T47D (cell line): ENCODE measurements around the gene SBF1.
"Not testable (repeated sequence)": the region's sequence is repeated elsewhere in the genome, so short reads cannot be mapped to it uniquely, and the experiment has no call there.

ENCODE experiments used
- DNase-seq, 2 experiments: peaks; one replicate each; pipeline versions ENCODE4 v3.0.0 to v3.0.0-alpha.2; 2011 to 2012; ENCODE audit warnings: low read depth in 1 of 2, low spot score in 1 of 2
- JUND ChIP-seq: IDR thresholded peaks from 2 replicates; pipeline ENCODE4 v1.6.1; 2012; ENCODE audit warnings: low read depth
- in situ Hi-C: cut with HindIII; loops from 2 replicates; pipeline ENCODE4 v1.10.0; 2016; ENCODE audit warnings: low sequenced_read_pairs, low pct_unique_long_range_greater_than_20kb

SBF1 gene

DNA sequence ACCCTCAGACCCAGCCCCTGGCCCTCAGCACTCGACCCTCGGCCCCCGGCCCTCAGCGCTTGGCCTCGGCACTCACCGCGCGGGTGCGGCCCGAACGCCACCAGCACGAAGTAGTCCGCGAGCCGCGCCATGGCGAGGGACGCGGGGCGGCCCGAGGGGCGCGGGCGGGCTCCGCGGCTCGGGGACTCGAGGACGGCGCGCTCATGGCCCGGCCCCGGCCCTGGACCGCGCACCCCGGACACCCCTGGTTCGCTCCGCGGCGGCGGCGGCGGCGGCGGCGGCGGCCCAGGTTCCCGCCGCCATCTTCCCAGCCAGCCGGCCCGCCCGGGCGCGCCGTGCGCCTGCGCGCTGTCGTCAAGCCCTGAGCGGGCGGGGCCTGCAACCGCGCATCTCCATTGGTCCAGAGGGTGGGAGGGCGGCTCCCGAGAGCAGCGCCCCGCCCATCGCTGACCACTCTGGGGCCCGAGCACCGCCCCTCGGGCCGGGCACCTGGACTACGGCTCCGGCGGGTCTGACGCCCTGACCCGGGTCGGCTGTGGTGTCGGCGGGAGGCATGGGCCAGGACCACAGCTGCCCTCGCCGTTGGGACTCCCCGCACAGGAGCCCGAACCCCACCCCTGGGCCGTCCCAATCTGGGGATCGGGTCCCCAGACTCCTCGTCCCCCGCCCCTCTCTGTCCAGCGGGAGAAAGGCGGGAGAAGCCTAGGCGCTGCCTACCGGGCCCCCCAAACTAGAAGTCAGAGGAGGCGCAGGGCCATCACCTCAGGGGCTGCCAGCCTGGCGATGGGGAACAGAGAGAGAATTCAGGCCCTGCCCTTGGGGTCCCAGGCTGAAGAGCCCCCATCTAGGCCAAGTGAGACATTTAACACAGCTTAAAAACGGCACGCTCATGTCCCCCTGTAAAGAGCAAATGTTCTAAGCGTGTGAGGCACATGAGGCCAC, at the start of gene SBF1:
SBF1 (minus strand) TSS at position 326 of the 942 bp plus-strand sequence; CDS start at position 131, 195 bp downstream.
- no peak for TF ChIP-seq JUND
- DNase-seq: peak; percentile 89 to 95
- in situ Hi-C loops: no loop called here

DNA sequence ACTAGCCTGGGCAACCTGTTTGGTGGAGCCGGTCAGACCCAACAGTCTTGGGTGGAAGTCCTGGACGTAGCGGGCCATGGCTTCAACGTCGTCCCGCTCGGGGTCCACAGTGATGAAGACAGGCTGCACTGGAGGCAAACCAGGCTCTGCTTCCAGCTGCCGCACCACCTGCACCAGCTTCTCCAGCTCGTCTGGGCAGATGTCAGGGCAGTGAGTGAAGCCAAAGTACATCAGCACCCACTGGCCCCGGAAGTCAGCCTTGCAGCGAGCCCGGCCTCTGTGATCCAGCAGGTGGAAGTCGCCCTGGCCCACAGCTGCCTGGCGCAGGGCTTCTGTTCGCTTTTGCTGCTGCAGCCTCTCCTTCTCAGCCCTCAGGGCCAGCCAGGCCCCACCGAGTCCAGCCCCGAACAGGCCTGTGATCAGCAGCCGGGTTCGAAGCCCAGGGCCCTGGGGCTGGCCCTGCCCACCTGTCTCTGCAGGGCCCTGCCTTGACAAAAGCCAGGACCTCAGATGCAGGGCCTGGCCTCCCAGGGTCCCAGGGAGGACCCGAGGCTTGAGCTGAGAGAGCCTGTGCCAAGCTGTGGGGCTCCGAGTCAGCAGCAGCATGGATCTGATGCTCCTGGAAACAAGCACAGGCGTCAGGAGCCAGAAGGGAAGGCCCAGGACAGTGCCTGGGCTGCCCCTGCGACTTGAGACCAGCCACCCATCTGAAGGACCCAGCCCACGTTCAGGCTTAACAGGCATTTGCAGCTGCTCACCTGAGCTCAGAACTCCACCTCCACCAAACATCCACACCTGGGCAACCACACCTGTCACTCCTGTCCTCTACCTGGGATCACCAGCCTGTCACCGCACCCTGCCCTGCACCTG, 49.2 kb upstream of the SBF1 start:
- in situ Hi-C loops: no loop called here
- TF ChIP-seq JUND: no peak
- no peak for DNase-seq

GRCh38 chr22:50523458-50523805, 48.6 kb upstream of the SBF1 start:
- no peak for TF ChIP-seq JUND
- no peak for DNase-seq
- in situ Hi-C loops: no loop called here

DNA sequence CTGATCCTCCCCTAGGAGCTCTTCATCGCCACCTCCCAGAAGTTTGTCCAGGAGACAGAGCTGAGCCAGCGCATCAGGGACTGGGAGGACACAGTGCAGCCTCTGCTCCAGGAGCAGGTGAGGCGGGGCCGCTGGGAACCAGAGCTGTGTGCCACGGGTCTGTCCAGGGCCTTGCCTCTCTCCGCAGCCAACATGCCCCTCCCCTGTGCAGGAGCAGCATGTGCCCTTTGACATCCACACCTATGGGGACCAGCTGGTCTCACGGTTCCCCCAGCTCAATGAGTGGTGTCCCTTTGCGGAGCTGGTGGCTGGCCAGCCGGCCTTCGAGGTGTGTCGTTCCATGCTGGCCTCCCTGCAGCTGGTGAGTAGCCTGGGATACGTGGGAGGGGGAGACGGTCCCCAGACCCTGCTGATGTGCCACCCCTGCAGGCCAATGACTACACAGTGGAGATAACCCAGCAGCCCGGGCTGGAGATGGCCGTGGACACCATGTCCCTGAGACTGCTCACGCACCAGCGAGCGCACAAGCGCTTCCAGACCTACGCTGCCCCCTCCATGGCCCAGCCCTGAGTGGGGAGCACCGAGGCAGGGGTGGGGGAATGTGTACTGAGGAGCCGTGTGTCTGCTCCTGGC, 48.1 kb upstream of the SBF1 start:
- in situ Hi-C loops: no loop called here
- no peak for DNase-seq
- no peak for TF ChIP-seq JUND

- no peak for DNase-seq
- TF ChIP-seq JUND: no peak
- in situ Hi-C loops: no loop called here
Observed at GRCh38 chr22:50522208-50522805, 47.5 kb upstream of the SBF1 start.

- no peak for DNase-seq
- in situ Hi-C loops: no loop called here
- no peak for TF ChIP-seq JUND
Observed at GRCh38 chr22:50521710-50522109, 46.9 kb upstream of the SBF1 start.

- no peak for DNase-seq
- TF ChIP-seq JUND: no peak
- in situ Hi-C loops: no loop called here
Observed at GRCh38 chr22:50520826-50521453, 46.1 kb upstream of the SBF1 start.

GRCh38 chr22:50520184-50520583, 45.3 kb upstream of the SBF1 start:
- DNase-seq, in situ Hi-C loops: not testable (repeated sequence)

DNA sequence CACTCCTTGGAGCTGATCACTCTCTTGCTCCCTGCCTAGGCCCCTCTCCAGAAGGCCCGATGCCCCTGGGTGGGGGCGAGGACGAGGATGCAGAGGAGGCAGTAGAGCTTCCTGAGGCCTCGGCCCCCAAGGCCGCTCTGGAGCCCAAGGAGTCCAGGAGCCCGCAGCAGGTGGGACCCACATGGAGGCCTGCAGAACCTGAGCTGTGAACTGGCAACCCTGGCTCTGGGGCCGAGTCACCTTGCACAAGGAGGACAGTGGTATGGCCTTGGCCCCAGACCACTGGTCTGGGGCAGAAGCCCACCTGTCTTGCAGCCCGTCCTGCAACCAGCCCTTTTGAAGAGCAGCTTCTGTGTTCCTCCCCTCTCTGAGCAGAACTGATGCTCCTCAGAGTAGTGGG, 44.3 kb upstream of the SBF1 start:
- no peak for TF ChIP-seq JUND
- DNase-seq: no peak
- in situ Hi-C loops: no loop called here

GRCh38 chr22:50518606-50519005, 43.8 kb upstream of the SBF1 start:
- no peak for DNase-seq
- no peak for TF ChIP-seq JUND
- in situ Hi-C loops: no loop called here

DNA sequence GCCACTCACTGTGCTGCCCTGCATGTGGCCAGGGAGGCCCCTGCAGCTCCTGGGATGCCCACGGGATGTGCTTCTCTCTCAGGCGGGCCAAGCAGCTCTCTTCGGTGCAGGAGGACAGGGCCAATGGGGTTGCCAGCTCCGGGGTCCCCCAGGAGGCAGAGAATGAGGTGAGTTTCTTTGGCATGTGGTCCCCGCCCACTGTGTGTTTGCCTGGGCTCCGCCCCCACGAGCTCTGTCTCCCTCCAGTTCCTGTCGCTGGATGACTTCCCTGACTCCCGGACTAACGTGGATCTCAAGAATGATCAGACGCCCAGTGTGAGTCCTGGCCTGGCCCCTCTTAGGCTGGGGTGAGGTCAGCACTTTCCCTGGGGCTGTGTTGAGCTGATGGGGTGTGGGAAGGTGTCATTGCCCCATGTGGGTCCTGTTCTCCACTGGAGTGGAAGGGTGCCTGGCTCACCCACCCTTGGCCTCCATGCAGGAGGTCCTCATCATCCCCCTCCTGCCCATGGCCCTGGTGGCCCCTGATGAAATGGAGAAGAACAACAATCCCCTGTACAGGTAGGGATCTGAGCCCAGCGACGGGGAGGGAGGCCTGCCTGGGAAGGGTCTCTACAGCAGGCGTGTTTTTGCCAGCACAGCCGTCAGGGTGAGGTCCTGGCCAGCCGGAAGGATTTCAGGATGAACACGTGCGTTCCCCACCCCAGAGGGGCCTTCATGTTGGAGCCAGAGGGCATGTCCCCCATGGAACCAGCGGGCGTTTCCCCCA, 42.8 kb upstream of the SBF1 start:
- no peak for DNase-seq
- in situ Hi-C loops: no loop called here
- TF ChIP-seq JUND: no peak
